Glomerular endothelial cell (primary cell): ENCODE measurements around the gene TCERG1L. TPM values are rescaled to one million over a fixed set of nuclear protein-coding genes. Genes with fewer than 3 reads are reported as not detected.
"Not testable (repeated sequence)": the region's sequence is repeated elsewhere in the genome, so short reads cannot be mapped to it uniquely, and the experiment has no call there.

ENCODE experiments used
- DNase-seq: peaks from one replicate; pipeline ENCODE4 v3.0.0-alpha.2; 2011; ENCODE audit warnings: low read depth, low spot score; ENCODE audit errors: extremely low read depth
- total RNA-seq: library from RNA; depleted of rRNA; stranded (reverse); fragments of >200 nt; gene quantifications from 2 replicates; pipeline ENCODE4 v1.2.3, GENCODE V29; 2015

Gene TCERG1L
- total RNA-seq, 1 donor from 2014 or later = not detected

- no peak for DNase-seq
Measured at GRCh38 chr10:131092386-131092785, 219.1 kb downstream of the TCERG1L start.

- no peak for DNase-seq
Measured at GRCh38 chr10:131091682-131092081, 219.8 kb downstream of the TCERG1L start.

- DNase-seq = no peak
Measured at GRCh38 chr10:131090761-131091661, 220.5 kb downstream of the TCERG1L start.

- no peak for DNase-seq
Measured at GRCh38 chr10:131089861-131090260, 221.7 kb downstream of the TCERG1L start.

- no peak for DNase-seq
Measured at GRCh38 chr10:131089150-131089549, 222.4 kb downstream of the TCERG1L start.

- no peak for DNase-seq
Measured at GRCh38 chr10:131088619-131089018, 222.9 kb downstream of the TCERG1L start.

- DNase-seq = no peak
Measured at GRCh38 chr10:131087464-131088215, 223.9 kb downstream of the TCERG1L start.

- no peak for DNase-seq
Measured at GRCh38 chr10:131086511-131086910, 225.0 kb downstream of the TCERG1L start.

GRCh38 chr10:131086094-131086493 lies 225.4 kb downstream of the TCERG1L start:
- no peak for DNase-seq

GRCh38 chr10:131085091-131085860 lies 226.2 kb downstream of the TCERG1L start:
- no peak for DNase-seq

GRCh38 chr10:131084791-131085090 lies 226.8 kb downstream of the TCERG1L start:
- DNase-seq = no peak

- DNase-seq = no peak
Measured at GRCh38 chr10:131083915-131084790, 227.4 kb downstream of the TCERG1L start.

- no peak for DNase-seq
Measured at GRCh38 chr10:131082991-131083481, 228.5 kb downstream of the TCERG1L start.

GRCh38 chr10:131082201-131082850 lies 229.2 kb downstream of the TCERG1L start:
- DNase-seq = no peak

- no peak for DNase-seq
Measured at GRCh38 chr10:131081786-131082185, 229.7 kb downstream of the TCERG1L start.

GRCh38 chr10:131081376-131081775 lies 230.1 kb downstream of the TCERG1L start:
- DNase-seq = no peak

- DNase-seq = no peak
Measured at GRCh38 chr10:131080571-131080970, 230.9 kb downstream of the TCERG1L start.

GRCh38 chr10:131079314-131079713 lies 232.2 kb downstream of the TCERG1L start:
- no peak for DNase-seq

GRCh38 chr10:131078882-131079280 lies 232.6 kb downstream of the TCERG1L start:
- DNase-seq = not testable (repeated sequence)
